ENCODE results near the gene KCNA5.

The KCNA5 gene

DNA sequence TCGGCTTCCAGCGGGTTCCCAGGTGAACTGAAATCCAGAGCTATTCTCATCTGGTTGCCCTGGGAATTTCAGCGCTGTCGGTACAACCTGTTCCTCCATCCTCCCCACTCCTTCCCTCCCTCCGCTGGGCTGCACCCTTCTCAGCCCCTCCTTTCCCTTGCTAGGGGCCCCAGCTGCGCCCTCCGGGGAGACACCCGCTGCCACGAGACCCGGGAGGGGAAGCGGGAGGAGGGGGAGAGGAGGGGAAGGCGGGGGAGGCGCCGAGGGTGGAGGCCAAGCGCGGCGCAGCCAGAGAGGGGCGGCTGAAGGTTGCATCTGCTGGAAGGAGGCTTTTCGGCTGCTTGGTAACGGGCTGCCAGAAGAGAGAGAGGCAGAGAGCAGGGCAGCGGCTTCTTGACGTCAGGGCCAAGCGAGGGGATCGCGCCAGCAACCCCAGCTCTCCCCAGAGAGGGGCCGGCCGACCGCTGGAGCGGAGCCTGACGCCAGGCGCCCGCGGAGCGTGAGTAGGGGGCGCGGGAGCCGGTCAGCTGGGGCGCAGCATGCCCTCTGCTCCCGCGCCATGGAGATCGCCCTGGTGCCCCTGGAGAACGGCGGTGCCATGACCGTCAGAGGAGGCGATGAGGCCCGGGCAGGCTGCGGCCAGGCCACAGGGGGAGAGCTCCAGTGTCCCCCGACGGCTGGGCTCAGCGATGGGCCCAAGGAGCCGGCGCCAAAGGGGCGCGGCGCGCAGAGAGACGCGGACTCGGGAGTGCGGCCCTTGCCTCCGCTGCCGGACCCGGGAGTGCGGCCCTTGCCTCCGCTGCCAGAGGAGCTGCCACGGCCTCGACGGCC, at the start of gene KCNA5:
TSS of gene KCNA5 (plus strand) at position 291 of the 831 bp plus-strand sequence. CDS start at position 560, 269 bp downstream.
- DNase-seq = no peak

DNA sequence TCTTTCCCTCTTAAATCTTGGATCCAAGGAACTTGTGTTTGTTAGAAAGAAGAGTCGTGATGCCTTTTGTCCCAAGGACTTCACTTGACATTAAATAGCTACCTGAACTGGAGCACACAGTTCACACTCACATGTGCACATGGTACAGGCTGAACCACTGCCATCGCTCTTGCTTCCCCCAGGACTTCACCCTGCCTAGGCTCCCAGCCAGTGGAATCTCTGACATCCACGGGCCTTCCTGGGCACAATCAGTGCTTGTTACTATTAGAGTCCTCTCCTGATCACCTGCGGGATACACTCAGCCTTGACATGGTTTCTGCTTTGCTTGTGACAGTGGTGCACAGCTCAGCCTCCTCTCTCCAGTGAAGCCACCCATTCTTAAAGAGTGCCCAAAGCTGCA, 49.1 kb upstream of the KCNA5 start:
- no peak for DNase-seq

DNA sequence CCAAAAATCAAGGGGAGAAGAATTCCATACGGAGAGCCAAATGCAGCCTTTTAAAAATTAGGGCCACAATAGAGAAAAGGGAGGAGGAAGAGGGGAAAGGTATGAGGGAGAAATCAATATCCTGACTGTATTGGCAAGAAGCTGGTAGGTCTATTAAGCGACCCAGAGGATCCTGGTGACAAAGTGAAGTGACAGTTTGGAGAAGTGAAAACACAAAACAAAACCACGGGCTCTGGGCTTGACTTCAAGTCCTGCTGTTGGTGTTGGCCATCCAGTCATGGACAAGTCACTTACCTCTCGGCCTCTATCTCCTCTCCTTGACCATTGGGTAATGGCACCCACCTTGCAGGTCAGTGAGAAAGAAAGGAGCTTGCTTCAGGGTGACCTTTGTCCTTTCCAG, 47.0 kb upstream of the KCNA5 start:
- DNase-seq = peak; percentile 33

DNA sequence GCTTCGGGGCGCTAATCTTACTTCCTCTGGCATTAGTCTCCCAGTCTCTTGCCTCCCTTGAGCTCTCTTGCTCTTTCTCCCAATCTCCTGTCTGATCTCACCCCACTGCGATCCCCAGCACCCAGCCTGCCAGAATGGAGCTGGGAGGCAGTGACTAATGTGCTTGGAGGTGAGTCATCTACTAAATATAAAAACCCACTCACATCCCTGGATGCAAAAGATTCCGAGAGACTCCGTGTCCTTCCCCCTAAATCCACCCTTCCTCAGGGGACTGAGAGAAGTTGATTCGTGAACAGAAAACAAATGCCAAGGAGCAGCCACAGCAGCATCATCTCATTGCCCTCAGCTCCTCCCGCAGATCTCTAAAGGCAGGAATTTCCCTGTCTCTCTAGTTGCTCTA, 45.7 kb upstream of the KCNA5 start:
- DNase-seq = no peak

DNA sequence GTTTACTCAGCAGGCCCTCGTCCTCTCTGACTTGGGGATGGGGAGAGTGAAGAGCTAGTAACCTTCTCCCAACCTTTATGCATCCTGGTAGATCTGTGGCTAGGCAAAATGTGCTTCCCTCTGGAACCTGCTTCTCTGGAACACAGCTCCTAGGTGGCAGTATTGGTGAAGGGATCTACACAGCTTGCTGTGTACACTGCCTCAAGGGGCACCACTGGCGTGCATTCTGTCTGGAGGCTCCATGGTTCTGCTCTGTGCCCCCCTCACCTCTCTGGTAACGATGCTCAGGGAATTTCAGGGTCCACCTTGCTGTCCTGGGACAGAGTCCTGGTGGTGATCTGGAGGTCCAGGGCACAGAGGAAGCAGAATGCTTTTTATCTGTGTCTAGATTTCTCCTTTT, 43.5 kb upstream of the KCNA5 start:
- no peak for DNase-seq

DNA sequence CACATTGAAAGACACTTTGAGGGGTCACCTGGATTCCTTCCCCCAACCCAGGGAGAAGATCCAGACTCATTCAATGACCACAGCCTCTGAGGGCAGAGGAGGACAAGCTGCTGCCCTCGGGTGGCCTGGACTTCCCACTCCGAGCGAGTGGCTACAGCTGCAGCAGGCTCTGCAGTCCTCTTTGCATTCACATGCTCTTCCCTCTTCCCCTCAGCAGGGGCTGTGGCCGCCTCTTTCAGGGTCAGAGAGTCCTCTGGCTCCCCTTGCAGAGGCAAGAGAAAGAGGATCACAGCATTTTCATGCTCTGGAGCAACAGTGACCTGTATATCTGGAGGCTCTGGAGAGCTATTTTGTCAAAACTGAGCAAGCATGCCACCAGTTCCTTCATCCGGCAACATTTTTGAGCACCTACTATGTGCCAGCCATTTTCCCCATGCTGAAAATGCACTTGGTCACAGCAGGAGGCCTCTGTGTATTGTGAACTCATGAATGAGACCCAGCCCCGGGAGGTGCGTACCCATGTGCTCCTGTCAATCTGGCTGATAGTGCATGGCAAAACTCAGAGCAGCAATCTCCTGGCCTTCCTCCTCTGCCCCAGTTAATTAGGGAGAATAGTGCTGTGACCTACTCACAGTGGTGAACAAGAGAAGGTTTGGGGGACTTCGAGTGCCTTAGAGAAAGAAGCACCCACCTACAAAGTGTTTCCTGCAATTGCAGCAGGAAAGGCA, 42.9 kb upstream of the KCNA5 start:
- DNase-seq = no peak

DNA sequence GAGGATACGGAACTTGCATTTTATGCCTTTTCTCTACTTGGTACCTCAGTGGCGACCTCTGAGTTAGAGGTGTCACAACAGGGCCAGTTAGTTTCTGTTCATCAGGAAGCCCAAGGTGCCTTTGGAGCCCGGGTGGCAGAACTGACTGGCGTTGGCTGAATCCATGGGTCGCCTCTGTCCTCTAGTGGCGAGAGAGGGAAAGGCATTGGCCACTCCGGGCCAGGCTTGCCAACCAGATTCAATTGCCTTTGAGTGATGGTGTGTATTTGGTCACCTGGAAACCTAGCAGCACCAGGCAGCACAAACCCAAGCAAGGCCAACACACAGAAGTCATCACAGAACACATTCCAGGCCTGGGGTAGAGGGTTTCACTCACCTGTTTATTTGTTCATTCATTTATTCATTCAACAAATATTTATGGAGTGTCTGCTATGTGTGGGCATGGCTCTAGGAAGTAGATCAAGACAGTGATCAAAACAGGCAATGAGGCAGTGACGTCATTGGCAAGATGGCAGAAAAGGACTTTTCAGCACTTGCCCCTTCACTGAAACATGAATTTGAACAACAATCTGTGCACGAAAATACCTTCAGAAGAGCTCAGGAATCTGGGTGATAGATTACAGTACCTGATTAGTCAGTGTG, 40.5 kb upstream of the KCNA5 start:
- peak; percentile 75 for DNase-seq

DNA sequence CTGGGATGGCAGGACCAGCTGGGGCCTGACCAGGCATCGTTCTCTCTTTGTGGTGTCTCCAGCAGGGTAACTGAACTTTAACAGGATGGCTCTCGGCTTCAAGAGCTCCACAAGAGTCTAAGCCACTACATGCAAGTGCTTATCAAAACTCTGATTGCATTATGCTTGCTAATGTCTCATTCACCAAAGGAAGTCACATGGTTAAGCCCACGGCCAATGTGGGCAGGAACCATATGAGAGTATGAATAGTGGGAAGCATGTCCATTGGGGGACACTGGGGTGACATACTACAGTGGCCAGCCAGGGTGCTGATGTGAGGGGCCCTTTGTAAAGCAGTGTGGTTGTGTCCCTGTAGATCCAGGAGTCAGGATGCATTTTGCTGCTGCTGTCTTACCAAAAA, 35.0 kb upstream of the KCNA5 start:
- DNase-seq = no peak

DNA sequence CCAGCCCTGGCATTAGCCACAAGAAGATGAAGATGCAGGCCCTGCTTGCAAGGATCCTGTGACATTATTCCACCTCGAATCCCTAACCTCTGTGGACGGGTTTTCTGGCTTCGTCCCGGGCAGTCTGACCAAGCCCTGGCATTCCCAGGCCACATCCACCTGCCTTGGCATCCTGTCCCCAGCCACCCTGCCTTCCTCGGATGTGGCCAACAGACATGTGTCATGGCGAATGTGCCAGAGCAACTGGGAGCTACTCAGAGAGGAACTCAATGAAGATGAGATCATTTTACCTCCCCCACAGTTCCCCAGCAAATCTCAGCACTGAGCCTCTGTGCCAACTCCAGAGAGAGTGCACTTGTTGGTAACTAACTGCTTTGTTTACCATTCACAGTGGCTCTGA, 33.5 kb upstream of the KCNA5 start:
- no peak for DNase-seq

DNA sequence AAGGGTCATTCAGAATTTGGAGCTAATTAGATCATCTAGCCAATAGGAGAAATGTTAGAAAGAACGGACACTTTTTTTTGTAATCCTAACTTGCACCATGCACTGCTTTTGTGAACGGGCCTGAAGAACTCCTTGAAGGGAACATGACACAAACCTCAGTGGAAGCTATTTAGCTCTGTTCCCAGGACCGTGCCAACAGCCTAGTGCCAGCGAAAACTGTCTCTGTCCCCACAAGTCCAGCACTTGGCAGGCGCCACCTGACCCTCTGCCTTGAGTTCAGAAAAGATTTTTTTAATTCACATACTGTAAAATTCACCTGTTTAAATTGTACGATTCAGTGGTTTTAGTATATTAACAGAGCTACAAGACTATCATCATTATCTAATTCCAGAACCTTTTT, 31.3 kb upstream of the KCNA5 start:
- DNase-seq = no peak

DNA sequence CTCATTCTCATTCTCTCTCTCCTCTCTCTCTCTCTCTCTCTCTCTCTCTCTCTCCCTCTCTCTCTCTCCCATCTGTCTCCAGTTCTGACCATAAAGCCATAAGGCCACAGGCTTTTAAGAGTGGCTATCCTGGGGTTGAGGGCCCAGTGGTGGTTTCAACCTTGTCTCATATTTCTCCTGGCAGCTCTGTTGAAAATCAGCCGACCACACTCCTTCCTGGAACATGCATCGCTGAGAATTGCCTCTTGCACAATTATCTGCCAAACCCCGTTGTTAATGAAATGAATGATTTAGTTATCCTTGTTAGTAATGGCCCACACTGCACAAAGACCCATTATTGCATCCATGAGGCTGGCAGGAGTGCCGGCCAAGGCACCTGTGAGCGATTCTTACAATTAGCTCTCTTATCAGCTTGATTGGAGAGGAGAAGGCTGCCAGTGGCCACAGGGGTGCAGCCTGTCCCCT, 30.4 kb upstream of the KCNA5 start:
- no peak for DNase-seq

DNA sequence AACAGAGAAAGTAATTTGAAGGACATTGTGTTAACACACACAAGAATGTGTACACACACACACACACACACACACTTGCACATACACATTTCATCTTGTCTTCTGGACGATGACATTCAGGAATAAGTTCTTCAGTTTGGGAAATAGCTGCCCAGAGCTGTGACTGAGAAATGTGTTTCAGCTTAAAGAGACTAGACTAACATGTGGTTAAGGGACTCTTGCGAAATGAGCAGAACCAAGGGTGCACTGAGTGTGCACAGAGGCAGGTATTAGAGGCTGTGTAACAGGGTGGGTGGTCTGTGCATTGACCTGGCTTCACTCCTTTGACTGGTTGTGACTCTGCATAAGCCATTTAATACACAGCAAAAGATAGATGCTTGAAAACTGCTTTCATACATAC, 29.4 kb upstream of the KCNA5 start:
- DNase-seq = no peak

DNA sequence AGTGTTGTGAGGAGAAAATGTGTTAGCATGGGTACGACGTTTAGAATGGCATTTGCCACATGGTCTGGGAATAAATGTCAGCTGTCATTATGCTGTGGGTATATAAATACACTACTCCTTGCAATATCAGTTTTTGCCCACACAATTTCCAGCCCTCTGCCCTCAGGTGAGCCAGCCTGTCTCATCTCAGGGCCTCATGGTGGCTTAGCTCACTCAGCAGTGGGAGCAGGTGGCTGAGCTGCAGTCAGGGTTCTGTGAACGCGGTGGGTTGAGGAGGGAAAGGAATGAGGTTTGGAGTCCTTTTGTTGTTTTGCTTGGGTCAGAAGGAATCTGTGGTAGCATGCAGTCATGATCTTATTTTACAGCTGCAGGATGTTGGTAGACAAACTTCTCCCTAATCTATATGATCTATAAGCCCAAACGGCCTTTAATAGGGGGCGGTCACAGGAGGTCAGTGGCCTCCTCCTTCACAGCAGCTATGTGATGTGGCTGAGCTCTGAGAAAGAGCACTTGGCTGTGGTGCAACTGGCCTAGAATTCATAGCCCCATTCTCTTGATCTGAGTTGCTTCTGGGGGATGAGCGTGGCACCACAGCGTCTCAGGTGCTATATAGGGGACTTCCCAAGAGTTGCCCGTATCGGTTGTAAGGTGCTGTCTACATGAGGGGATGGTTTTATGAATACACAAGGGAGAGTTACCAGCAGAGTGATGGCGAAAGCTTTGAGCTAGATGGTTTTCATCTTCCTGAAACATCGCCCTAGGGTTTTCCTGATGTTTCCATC, 27.8 kb upstream of the KCNA5 start:
- no peak for DNase-seq

DNA sequence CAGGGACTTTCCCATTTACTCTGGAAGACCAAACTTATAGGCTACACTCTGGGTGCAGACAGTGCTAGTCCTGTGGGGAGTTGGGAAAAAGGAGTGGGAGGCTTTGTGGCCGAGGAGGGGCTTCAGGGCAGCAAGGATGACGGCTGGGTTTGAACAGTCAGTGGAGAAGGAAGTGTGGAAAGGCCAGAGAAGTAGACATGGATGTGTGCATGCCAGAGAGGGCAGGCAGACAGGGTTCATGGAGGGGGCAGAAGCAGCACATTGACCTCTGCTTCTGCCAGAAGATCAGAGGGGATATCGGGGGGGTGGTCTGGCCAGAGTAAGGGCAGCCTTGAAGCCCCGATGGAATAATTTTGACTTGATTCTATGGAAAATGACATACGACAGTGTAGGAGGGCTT, 27.2 kb upstream of the KCNA5 start:
- DNase-seq = no peak

DNA sequence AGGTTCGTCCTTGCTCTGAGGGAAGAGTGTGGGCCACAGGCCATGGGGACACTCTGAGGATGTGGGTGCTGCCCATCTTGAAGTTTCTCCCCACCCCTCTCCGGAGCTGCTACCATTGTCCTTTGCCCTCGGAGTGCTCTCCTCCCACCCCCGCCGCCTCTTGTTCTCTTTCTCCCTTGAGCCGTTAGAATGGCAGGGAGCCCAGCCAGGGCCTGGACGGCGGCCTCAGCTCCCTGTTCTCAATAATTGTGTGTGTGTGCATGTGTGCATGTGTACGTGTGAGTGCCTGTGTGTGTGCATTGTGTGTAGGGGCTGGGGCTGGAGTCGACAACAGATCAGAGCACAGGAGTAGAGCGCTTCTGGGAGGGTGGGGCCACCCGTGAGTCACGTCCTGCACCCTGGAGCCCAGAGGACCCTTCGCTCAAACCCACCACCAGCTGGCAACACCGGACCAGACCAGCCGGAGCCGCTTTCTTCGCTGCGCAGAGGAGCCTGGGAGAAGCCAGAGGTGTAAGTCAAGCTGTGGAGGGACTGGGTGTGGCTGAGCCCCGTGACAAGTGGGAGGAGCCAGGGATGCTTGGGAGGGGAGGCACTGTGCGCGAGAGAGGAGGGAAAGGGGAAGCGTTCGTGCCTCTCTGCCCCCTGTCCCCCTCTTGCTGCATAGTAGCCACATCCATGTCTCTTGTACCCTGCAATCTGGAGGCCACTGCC, 25.9 kb upstream of the KCNA5 start:
- DNase-seq = peak; percentile 17

DNA sequence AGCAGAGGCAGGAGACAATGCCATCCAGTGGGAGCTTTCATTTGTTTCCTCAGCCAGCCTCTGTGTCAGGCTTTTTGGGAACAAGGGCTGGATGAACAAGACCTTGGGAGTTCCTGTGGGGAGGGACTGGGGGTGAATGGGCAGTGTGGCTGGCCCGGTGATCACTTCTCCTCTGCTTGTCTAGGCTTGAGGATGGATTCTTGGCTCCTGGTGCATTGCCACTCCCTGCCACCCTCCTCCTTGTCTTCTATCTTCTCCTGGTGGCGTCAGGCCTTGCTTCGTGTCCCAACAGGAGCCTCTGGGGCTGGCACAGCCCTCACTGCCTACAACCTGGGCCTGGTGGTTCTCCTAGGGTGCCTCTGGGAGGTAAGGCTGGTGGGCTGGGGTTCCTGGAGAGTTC, 25.0 kb upstream of the KCNA5 start:
- no peak for DNase-seq

DNA sequence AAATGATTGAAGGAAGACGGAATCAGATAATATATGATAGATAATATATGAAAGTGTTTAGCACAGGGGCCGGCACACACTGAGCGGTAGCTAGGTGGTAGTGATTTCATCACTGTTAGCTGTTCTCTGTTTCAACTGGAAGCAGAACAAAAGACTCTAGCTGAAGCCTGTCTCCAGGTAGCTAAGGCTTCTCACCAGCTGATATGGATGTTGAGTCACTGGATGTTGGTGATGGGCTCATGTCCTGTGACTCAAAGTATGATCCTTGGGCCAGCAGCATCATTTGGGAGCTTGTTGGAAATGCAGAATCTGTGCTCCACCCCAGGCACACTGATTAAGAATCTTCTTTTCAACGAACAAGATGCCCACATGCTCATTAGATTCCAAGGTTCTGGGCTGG, 21.7 kb upstream of the KCNA5 start:
- DNase-seq = no peak

DNA sequence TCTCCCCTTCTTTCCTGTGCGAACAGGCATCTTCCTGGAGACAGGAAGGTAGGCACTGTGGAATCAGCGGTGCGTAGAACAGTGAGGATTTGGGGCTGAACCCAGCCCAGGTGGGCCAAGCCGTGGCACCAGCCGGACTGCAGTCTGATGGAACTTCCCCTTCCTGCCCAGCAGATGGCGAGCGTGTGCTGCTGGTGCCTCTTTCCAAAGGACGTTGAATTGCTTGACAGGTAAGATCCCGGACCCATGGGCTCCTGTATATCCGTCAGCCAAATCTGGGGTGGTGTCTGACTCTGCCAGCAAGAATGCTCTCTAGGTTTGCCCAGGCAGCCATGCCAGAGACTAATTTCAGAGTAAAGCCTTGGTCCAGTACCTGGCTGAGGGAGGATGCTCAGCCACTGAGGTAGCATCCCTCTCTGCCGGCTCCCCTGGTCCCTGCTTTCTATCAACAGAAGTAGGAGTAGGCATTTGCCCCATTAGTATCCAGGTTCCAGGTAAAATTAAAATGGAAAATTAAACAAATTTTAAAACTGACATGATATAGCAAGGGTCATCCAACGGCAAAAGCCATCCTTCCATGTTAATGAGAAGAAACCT, 21.1 kb upstream of the KCNA5 start:
- DNase-seq = peak; percentile 65

DNA sequence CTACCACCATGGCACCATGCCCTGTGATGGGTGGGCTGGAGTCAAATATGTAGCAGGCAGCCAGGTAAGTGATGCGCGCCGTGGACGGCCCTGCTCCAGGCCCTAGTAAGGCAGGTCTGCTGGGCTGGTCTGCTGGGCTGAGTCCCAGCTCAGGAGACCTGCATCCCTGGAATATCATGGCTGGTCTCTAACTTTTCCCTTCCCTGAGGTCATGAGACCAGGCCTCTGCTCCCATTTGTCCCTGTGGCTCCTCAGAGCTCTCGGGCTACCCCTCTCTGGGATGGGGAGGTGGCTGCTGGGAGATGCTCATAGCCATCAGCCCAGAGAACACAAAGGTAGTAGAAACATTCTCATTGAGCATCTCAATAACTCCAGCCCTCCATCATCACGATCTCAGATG, 19.8 kb upstream of the KCNA5 start:
- no peak for DNase-seq

DNA sequence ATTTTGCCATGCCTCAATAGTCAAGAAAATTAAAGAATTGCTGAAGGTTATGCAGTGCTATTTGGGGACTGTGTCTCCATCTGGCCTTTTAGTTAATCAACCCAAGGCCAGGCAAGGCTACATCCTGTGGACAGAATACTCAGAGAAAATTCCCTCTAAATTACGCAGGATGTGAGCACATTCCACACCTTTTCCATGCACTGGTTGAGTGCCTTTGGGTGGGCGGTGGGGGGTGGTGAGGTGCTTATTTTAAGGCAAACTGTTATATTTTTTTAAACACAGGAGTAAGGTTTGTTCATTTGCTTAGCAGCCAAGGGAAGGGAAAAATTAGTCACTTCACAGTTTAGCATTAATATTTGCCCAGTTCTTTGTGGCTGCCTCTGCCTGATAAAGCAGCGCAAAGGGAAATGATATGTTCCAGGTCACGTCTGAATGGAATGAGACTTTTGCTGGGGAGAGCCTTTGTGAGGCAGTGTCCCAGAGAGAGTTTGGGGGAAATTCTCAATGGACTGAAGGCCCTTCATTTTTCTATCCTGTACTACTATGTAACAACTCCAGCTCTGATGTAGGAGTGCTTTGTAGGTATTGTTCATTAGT, 17.2 kb upstream of the KCNA5 start:
- no peak for DNase-seq

DNA sequence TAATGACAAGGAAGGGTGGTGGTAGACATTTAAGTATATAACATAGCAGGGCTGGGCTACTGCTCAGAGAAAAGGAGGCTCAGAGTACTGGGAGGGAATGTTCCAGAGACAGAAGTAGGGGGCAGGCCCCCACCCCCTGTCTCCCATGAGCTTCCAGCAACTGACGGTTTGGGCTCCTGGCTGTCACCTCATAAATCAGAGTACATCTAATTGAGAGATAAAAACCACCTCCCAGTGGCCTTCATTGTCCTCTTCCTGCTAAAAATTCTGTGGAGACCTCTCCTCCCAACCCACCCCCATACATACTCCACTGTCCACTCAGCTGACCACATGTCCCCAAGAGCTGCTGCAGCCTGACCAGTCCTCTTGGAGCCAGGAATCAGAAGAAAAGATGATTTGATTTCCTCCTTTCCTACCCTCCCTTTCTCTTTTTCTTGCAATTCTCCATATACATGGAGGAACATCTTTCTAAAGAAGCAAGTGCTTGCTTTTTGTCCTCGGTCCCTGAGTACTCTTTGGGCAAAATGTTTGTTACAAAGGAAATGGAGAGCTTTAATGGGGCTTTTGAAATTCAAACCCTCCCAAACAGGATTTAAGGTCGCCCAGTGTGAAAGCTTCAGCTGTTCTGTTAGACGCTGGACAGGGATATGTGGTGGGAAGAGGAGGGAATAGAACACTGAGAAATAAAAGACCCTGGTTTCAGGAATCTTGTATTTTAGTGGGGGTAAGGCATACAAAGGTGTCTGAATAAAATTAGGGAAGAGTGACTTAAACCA, 16.4 kb upstream of the KCNA5 start:
- DNase-seq = no peak

Measured in RPMI8226 (cell line).